HEK293T (cell line): Measurements from ENCODE around the gene NOC2L.

Experiments
- ARNT ChIP-seq: fragments of 450-650 bp; IDR thresholded peaks from 2 replicates; pipeline ENCODE4 v1.6.1; 2017; ENCODE audit warnings: mild to moderate bottlenecking
- BHLHE40 ChIP-seq: fragments of 450-650 bp; IDR thresholded peaks from 2 replicates; pipeline ENCODE4 v1.6.1; 2016; ENCODE audit warnings: mild to moderate bottlenecking, moderate library complexity, borderline replicate concordance
- ELF4 ChIP-seq: fragments of 450-650 bp; IDR thresholded peaks from 2 replicates; pipeline ENCODE4 v1.6.1; 2017; ENCODE audit warnings: antibody characterized with exemption
- FOXA1 ChIP-seq: fragments of 450-650 bp; IDR thresholded peaks from 2 replicates; pipeline ENCODE4 v1.6.1; 2016; ENCODE audit warnings: mild to moderate bottlenecking
- FOXK2 ChIP-seq: fragments of 450-650 bp; IDR thresholded peaks from 2 replicates; pipeline ENCODE4 v1.6.1; 2016; ENCODE audit warnings: mild to moderate bottlenecking
- FOXM1 ChIP-seq: fragments of 450-650 bp; IDR thresholded peaks from 2 replicates; pipeline ENCODE4 v1.6.1; 2017; ENCODE audit warnings: mild to moderate bottlenecking, borderline replicate concordance
- HDGF ChIP-seq: fragments of 450-650 bp; IDR thresholded peaks from 2 replicates; pipeline ENCODE4 v1.6.1; 2017; ENCODE audit warnings: antibody characterized with exemption, borderline replicate concordance
- SP1 ChIP-seq: fragments of 450-650 bp; IDR thresholded peaks from 2 replicates; pipeline ENCODE4 v1.6.1; 2017
- TARDBP ChIP-seq: fragments of 450-650 bp; IDR thresholded peaks from 2 replicates; pipeline ENCODE4 v1.6.1; 2016
- ZNF384 ChIP-seq: fragments of 450-650 bp; IDR thresholded peaks from 2 replicates; pipeline ENCODE4 v1.6.1; 2016

- no peak for TF ChIP-seq FOXK2
- TF ChIP-seq BHLHE40 = no peak
- no peak for TF ChIP-seq FOXM1
- TF ChIP-seq ZNF384 = no peak
- TF ChIP-seq TARDBP = no peak
- TF ChIP-seq ARNT = no peak
- no peak for TF ChIP-seq SP1
- no peak for TF ChIP-seq ELF4
- TF ChIP-seq HDGF = no peak
- no peak for TF ChIP-seq FOXA1
Observed at GRCh38 chr1:965526-966134, 6.6 kb upstream of the NOC2L start.
